Neutrophil (primary cell): ENCODE results near the gene SPATA6.

ENCODE experiments used
- H3K27ac ChIP-seq: fragments of 200-600 bp; sonication (generic); 2 replicates; pipeline ENCODE4 v1.5.1; 2016; ENCODE audit warnings: mild to moderate bottlenecking, moderate library complexity
- H3K27me3 ChIP-seq: fragments of 200-600 bp; sonication (generic); 2 replicates; pipeline ENCODE4 v1.6.0; 2016; ENCODE audit warnings: mild to moderate bottlenecking
- H3K36me3 ChIP-seq: fragments of 200-600 bp; sonication (generic); 2 replicates; pipeline ENCODE4 v1.5.1; 2017
- H3K4me1 ChIP-seq, 2 experiments: fragments of 200-600 bp in 1 of 2; sonication (generic) in 1 of 2; 1 replicate in 1 of 2; 2 replicates in 1 of 2; pipeline versions ENCODE4 v1.5.1 to v1.6.1; 2013 to 2016; ENCODE audit warnings: low read depth in 1 of 2, low read length in 1 of 2, mild to moderate bottlenecking in 1 of 2, moderate library complexity in 1 of 2; ENCODE audit not compliant: control insufficient read depth in 1 of 2, insufficient read depth in 1 of 2
- H3K4me3 ChIP-seq, 2 experiments: fragments of 200-600 bp in 1 of 2; sonication (generic) in 1 of 2; 1 replicate in 1 of 2; 2 replicates in 1 of 2; pipeline ENCODE4 v1.5.1; 2013 to 2016; ENCODE audit warnings: low read depth in 1 of 2, low read length in 1 of 2, mild to moderate bottlenecking in 1 of 2, moderate library complexity in 1 of 2
- H3K9me3 ChIP-seq: fragments of 200-600 bp; sonication (generic); 2 replicates; pipeline ENCODE4 v1.5.1; 2016
- TF ChIP-seq, protein P1 (sequence below): fragments of 200-600 bp; sonication (generic); IDR thresholded peaks from 2 replicates; pipeline ENCODE4 v1.5.1; 2016; ENCODE audit warnings: antibody characterized with exemption

The SPATA6 gene

DNA sequence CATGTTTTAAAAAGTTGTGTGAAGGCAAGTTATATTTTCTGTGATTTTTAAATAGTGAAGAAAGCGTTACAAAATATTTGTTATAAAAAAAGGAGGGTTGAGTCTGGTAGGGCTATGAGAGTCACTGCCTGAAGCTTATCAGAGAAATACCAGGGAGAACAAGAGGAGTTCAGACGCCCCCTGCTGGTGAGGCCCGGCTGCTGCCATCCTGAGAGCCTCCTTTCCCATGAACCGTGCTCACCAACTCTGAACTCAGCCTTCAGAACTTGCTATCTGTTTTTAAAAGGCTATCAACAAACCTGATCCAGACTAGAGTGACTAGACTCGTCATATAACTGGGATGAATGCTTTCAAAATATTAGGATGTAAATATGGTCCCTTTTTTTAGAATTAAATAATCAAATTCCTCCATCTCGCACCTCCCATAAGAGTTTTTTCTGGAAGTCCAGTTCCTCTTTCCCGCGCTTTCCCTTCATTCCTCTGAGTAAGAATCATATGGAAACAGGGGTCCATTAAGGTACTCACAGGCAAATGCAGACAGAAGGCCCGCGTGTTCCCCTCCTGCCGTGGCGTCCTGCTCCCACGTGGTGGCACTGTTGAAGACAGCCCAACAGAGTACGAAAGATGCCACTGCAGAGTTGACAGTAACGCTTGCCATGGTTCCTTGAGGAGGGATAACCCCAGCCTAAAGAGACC is 26.2 kb upstream of the SPATA6 start:
- H3K36me3 ChIP-seq = no peaks in the 10 kb centered on the region
- no peaks in the 10 kb centered on the region for H3K27me3 ChIP-seq
- H3K4me3 ChIP-seq = no peak overlapping the region
- TF ChIP-seq, protein P1, sequence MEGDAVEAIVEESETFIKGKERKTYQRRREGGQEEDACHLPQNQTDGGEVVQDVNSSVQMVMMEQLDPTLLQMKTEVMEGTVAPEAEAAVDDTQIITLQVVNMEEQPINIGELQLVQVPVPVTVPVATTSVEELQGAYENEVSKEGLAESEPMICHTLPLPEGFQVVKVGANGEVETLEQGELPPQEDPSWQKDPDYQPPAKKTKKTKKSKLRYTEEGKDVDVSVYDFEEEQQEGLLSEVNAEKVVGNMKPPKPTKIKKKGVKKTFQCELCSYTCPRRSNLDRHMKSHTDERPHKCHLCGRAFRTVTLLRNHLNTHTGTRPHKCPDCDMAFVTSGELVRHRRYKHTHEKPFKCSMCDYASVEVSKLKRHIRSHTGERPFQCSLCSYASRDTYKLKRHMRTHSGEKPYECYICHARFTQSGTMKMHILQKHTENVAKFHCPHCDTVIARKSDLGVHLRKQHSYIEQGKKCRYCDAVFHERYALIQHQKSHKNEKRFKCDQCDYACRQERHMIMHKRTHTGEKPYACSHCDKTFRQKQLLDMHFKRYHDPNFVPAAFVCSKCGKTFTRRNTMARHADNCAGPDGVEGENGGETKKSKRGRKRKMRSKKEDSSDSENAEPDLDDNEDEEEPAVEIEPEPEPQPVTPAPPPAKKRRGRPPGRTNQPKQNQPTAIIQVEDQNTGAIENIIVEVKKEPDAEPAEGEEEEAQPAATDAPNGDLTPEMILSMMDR = peak; percentile 85
- no peaks in the 10 kb centered on the region for H3K4me1 ChIP-seq
- H3K9me3 ChIP-seq = no peaks in the 10 kb centered on the region
- no peak overlapping the region for H3K27ac ChIP-seq

DNA sequence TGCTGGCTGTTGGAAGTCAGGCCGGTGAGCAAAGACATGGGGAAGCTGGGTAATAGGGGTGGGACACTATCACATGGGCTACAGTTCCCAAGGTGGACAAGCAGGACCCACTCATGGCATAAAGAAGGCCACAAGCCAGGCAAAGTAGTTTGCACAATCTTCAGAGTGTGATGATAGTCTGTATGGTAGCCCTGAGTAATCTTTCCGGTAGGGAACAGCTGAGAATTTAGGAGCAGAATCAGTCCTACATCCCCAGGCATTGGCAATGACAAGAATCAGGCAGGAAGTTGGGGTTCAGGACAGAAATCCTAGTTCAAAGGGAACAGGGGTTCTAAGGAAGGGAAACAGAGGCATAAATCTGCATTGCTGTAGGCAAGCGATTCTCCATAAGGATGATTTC is 23.9 kb upstream of the SPATA6 start:
- Histone ChIP-seq H3K4me3 (no peak overlapping the region), H3K27me3 (no peaks in the 10 kb centered on the region), H3K9me3 (no peaks in the 10 kb centered on the region), H3K36me3 (no peaks in the 10 kb centered on the region), H3K27ac (no peak overlapping the region), H3K4me1 (no peaks in the 10 kb centered on the region)
- TF ChIP-seq, protein P1 = no peak

DNA sequence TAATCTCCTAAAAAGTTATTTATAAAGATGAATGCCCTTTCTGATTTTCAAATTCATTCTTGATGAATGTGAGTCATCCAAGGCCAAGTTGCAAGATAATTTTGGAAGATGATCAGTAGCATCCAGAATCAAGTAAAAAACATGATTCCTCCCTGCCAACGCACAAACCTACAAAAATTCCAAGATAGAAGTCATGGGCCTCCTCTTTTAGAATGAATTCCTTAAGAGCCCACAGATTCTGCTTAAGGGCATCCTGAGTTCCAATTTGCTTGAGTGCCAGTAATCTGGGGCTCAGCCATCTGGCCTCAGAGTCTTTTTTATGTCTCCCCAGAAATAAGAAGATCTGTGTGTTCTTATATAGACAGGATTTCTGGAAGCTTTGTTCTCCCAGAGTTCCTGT is 23.2 kb upstream of the SPATA6 start:
- H3K36me3 ChIP-seq = no peaks in the 10 kb centered on the region
- H3K4me3 ChIP-seq = no peak overlapping the region
- H3K4me1 ChIP-seq = no peaks in the 10 kb centered on the region
- no peak overlapping the region for H3K27ac ChIP-seq
- H3K27me3 ChIP-seq = no peaks in the 10 kb centered on the region
- H3K9me3 ChIP-seq = no peaks in the 10 kb centered on the region
- TF ChIP-seq, protein P1 = no peak

DNA sequence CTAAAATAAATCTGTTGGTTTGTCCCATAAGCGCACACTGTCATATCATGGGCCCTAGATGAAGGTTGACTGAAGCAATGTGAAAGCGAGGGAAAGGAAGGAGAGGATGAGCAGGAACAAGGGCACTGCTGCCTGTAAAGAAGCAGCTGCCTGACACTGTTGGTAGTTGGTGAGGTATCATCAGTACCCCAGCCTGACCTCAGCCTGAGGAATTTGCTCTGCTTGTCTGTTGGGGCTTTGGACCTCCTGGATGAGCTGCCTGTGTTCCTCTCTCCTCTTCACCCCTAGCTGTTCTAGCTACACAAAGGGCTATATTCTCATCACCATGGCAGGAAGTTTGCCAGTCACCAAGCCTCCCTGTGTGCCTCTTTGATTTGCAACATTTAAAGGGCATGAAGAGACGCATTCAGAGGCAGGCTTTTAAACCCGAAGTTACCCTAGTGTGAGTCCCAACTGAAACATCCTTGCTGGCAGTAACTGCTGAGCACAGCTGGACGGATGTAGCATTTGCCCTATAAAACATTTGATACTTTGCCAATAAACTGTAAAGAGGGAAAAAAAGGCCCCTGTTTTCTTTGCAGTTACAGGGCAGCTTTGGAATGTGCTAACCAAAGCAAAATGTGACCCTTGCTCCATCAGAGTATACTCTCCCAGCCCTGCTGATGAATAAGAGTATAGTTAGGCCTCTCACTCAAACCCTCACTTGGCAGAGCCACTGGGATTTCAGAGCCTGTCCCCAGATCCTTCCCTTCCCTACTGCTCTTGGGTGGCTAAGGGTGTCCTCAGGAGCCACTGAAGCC is 22.2 kb upstream of the SPATA6 start:
- Histone ChIP-seq H3K4me3 (no peak overlapping the region), H3K27ac (no peak overlapping the region), H3K4me1 (no peaks in the 10 kb centered on the region), H3K9me3 (no peaks in the 10 kb centered on the region), H3K27me3 (no peaks in the 10 kb centered on the region), H3K36me3 (no peaks in the 10 kb centered on the region)
- TF ChIP-seq, protein P1 = no peak

DNA sequence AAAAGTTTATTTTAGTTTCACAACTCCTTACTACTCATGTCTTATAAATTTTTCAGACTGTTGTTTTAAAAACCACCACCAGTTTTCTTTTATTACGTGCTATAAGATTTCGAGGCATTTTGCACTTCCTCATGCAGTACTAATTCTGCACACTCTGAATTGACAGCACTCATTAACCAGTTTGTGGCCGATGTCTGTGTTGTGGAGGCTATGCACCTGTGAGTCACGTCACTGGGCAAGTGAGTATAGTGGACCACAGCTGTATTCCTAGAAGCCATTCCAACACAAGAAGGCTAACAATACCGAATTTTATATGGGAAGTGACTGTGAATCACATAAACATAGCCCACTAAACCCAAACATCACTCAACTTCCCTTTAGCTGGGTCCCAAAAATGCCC is 21.0 kb upstream of the SPATA6 start:
- Histone ChIP-seq H3K4me1 (no peaks in the 10 kb centered on the region), H3K36me3 (no peaks in the 10 kb centered on the region), H3K27ac (no peak overlapping the region), H3K9me3 (no peaks in the 10 kb centered on the region), H3K27me3 (no peaks in the 10 kb centered on the region), H3K4me3 (no peak overlapping the region)
- TF ChIP-seq, protein P1 = no peak
